WI38 (cell line): ENCODE data around the gene SMURF2.

Experiments
- H3K4me3 ChIP-seq: 2 replicates; pipeline ENCODE4 v1.5.1; 2011; ENCODE audit warnings: low read depth, mild to moderate bottlenecking, control low read depth, low read length
- CTCF ChIP-seq: IDR thresholded peaks from 2 replicates; pipeline ENCODE4 v1.5.1; 2012; ENCODE audit warnings: low read depth, mild to moderate bottlenecking, control low read depth, low read length

Gene SMURF2

GRCh38 chr17:64634218-64634617 lies 27.9 kb downstream of the SMURF2 start:
- TF ChIP-seq CTCF, result no peak
- no peak overlapping the region for H3K4me3 ChIP-seq

DNA sequence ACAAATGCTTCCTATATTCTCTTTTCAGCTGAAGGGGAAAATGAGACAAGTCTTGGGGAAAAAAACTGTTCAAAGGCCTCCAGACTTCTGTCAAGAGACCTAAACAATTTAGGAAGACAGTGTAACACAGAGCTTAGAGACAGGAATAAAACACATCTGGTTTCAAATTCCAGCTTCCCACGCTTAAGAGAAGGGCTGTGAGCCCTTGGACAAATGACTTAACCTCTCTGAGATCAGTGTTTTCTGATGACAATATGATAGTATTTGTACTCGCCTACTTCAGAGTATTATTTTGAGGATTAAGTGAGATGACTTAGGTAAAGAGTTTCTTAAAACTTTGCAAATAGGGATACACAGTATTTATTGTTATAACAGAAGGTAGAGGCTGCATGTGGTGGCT lies 29.5 kb downstream of the SMURF2 start:
- H3K4me3 ChIP-seq, result no peak overlapping the region
- TF ChIP-seq CTCF, result no peak

- no peak overlapping the region for H3K4me3 ChIP-seq
- no peak for TF ChIP-seq CTCF
These were observed 29.9 kb downstream of the SMURF2 start for GRCh38 chr17:64632194-64632593.

GRCh38 chr17:64630309-64631223 lies 31.5 kb downstream of the SMURF2 start:
- no peak overlapping the region for H3K4me3 ChIP-seq
- no peak for TF ChIP-seq CTCF

DNA sequence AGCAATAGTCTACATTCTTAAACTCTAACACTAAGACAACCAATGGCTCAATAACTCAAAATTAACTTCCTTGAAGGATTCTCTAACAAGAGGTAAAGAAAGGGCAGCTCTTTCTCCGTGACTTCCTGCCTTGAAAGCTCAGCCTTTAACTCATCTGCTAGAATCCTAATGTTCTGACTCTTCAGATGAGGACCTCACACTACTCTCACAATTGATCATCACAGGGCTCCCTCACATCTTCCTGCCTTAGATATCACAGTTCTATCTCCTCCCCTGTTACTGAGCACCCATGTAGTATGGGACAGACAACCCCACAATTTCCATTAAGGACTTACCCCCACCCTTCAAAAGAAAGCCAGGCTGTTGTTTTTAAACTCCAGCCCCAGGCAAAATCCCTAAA lies 33.5 kb downstream of the SMURF2 start:
- TF ChIP-seq CTCF, result no peak
- H3K4me3 ChIP-seq, result no peak overlapping the region

DNA sequence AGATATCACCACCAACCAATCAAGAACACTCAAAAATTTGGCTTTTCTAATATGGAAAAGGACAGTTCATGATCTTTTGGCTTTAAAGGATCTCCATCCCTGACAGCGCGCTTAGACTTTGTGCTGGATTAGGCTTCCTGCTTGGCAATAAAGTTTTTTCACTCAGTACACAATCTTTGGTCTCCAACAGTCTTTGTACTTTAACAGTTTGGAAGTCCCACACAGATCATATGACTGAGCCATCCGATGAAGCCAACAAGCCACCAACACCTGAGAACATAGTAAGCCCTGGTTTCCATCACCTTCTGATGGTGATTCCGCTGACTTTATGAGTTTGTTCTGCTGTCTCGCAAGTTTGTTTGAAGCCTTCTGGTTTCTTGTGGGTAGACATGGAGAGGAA lies 34.3 kb downstream of the SMURF2 start:
- TF ChIP-seq CTCF, result no peak
- no peak overlapping the region for H3K4me3 ChIP-seq

DNA sequence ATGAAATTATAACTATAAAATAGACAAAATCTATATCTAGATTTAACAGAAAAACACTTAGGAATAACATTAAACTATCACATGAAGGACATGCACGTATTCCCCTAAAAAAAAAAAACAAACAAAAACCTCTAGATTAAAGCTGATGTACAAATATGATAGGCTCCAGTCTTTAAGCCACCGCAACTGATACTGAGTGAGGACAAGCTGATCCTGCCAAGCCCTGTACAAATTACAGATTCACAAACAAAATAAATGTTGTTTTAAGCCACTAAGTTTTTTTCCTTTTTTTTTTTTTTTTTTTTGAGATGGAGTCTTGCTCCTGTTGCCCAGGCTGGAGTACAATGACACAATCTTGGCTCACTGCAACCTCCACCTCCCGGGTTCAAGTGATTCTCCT lies 35.3 kb downstream of the SMURF2 start:
- H3K4me3 ChIP-seq, result no peak overlapping the region
- TF ChIP-seq CTCF, result no peak
